ENCODE results near the gene FBXO27. TPM values are rescaled to one million over a fixed set of nuclear protein-coding genes. Genes with fewer than 3 reads are reported as not detected.
A peak's percentile ranks its signal among the peaks of the same experiment; 100 is the strongest.

FBXO27 gene
- total RNA-seq, 1 experiment from 2014 or later: 16.4 TPM

DNA sequence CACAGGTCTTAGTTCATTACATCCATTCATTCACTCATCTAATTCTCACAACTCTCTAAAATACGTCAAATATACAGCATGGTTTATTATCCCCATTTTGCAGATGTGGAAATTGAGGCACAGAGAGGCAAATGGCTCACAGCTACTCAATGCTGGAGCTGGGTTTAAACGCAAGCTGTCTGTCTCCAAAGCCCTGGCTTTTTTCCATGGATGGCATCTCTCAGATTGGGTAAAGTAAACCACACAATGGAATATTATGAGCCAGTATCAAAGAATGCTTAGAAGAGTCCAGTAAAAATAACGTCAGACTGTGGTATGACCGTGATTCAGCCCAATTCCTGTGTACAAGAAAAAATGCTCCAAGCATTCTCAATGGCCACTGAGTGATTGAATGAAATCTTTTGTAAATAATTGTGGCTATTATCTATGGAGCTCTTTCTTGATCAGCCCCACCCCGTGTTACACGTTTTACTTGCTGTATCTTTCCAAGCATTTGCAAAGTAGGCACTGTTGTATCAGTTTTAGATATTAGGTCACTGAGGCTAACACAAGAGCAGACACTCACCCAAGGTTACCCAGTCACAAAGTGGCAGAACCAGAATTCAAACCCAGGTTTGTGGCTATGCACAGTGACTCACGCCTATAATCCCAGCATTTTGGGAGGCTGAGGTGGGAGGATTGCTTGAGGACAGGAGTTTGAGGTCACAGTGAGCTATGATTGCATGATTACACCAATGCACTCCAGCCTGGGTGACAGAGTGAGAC lies 46.3 kb upstream of the FBXO27 start:
- Histone ChIP-seq H3K9ac (ENCODE audit: low read length) (peak overlapping the region; percentile 65), H3K4me3 (replicated peaks in 1 of 2; ENCODE audit: low read depth in 1 of 2, low read length in 2 of 2) (peak overlapping the region; percentile 19 to 39; a peak in 3 of 4 replicates), H2AFZ (ENCODE audit: low read depth, low read length, poor library complexity, severe bottlenecking) (no peak overlapping the region), H4K20me1 (ENCODE audit: insufficient read depth) (no peaks in the 10 kb centered on the region), H3K9me2 (ENCODE audit: insufficient read depth) (no peaks in the 10 kb centered on the region), H3K27ac (ENCODE audit: low read depth, low read length) (peak overlapping the region; percentile 96), H3K9me3 (ENCODE audit: control insufficient read depth in 1 of 2, insufficient read depth in 1 of 2, low read depth in 1 of 2, low read length in 2 of 2) (no peaks in the 10 kb centered on the region), H3K79me2 (ENCODE audit: insufficient read depth, low read length) (peaks cover 15% of the 10 kb centered on the region; the same call in 1 of the 2 replicates), H3K4me1 (ENCODE audit: control insufficient read depth in 1 of 2, insufficient read depth in 2 of 2, low read length in 2 of 2) (peaks cover 60 to 90% of the 10 kb centered on the region in 2 experiments), H3K36me3 (ENCODE audit: control insufficient read depth in 1 of 2, insufficient read depth in 2 of 2, low read length in 2 of 2) (no peaks in the 10 kb centered on the region), H3K27me3 (ENCODE audit: insufficient read depth, low read length) (no peaks in the 10 kb centered on the region), H3K4me2 (ENCODE audit: low read length) (peak overlapping the region; percentile 79)
- RAD21 ChIA-PET (ENCODE audit: low non-redundant PET in 1 of 2, low total read pairs in 2 of 2, uncharacterized antibody in 2 of 2, unreplicated experiment in 2 of 2): interaction anchor here in 1 of 2 experiments (0.5 to 0.6 kb wide), 3 partner anchors 10 to 691 kb away, joined by 3 to 5 read pairs (median 3); partner anchors contain the start of gene GGN
- intact Hi-C loops (cut with micrococcal nuclease): no loop called here
- CTCF ChIA-PET: interaction anchor here (1.1 to 1.5 kb wide), 3 partner anchors 10 to 44 kb away, joined by 3 to 5 read pairs (median 4); no protein-coding TSS in a partner anchor
- DNase-seq (ENCODE audit: low read depth, low spot score) (peak; percentile 98), ATAC-seq (peak; percentile 84)
- POLR2A ChIA-PET: interaction anchor here (0.6 to 1.9 kb wide), 8 partner anchors 10 to 556 kb away, joined by 3 to 7 read pairs (median 4); partner anchors contain the start of genes FBXO27 and RPS16
- TSS peak; percentile 28 for BruUV-seq (replicated peaks)
- TF ChIP-seq EZH2 (IDR thresholded peaks at IDR 0.05) (no peak), ZNF274 (IDR thresholded peaks at IDR 0.05; ENCODE audit: low read depth, low read length) (no peak), TCF7L2 (IDR thresholded peaks at IDR 0.05; ENCODE audit: borderline replicate concordance, extremely low read depth, insufficient read depth, insufficient read length) (no peak), ATF3 (IDR thresholded peaks at IDR 0.05) (no peak; the same call in 1 of the 2 replicates), CEBPB (IDR thresholded peaks at IDR 0.05; ENCODE audit: low read depth) (peak; percentile 76), FOSL1 (IDR thresholded peaks at IDR 0.05; ENCODE audit: low read depth) (peak; percentile 89), CBX3 (IDR thresholded peaks at IDR 0.05; ENCODE audit: low read depth) (peak; percentile 86), POLR2AphosphoS5 (IDR thresholded peaks at IDR 0.05; ENCODE audit: low read depth, low read length) (peak; percentile 54), SP1 (IDR thresholded peaks at IDR 0.05; ENCODE audit: low read depth) (peak; percentile 87), ELF1 (IDR thresholded peaks at IDR 0.05; ENCODE audit: borderline replicate concordance, low read depth) (no peak), YY1 (IDR thresholded peaks at IDR 0.05; ENCODE audit: extremely low read depth, insufficient replicate concordance, low read depth, low read length) (no peak), SIN3A (IDR thresholded peaks at IDR 0.05; ENCODE audit: low read depth) (peak; percentile 75), POLR2A (IDR thresholded peaks at IDR 0.05; ENCODE audit: borderline replicate concordance, extremely low read depth, insufficient read depth, insufficient read length) (no peak), SRF (IDR thresholded peaks at IDR 0.05; ENCODE audit: low read depth) (peak; percentile 78), REST (IDR thresholded peaks at IDR 0.05; ENCODE audit: low read depth) (no peak), EGR1 (IDR thresholded peaks at IDR 0.05; ENCODE audit: low read depth) (no peak; the same call in 1 of the 2 replicates)
- TF ChIP-seq, protein P1, sequence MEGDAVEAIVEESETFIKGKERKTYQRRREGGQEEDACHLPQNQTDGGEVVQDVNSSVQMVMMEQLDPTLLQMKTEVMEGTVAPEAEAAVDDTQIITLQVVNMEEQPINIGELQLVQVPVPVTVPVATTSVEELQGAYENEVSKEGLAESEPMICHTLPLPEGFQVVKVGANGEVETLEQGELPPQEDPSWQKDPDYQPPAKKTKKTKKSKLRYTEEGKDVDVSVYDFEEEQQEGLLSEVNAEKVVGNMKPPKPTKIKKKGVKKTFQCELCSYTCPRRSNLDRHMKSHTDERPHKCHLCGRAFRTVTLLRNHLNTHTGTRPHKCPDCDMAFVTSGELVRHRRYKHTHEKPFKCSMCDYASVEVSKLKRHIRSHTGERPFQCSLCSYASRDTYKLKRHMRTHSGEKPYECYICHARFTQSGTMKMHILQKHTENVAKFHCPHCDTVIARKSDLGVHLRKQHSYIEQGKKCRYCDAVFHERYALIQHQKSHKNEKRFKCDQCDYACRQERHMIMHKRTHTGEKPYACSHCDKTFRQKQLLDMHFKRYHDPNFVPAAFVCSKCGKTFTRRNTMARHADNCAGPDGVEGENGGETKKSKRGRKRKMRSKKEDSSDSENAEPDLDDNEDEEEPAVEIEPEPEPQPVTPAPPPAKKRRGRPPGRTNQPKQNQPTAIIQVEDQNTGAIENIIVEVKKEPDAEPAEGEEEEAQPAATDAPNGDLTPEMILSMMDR (IDR thresholded peaks at IDR 0.05 in 2 of 3, conservative IDR thresholded peaks at IDR 0.05 in 1 of 3; ENCODE audit: borderline replicate concordance in 1 of 3, insufficient read depth in 1 of 3, low read depth in 2 of 3, low read length in 2 of 3): no peak
- TF ChIP-seq, protein P2, sequence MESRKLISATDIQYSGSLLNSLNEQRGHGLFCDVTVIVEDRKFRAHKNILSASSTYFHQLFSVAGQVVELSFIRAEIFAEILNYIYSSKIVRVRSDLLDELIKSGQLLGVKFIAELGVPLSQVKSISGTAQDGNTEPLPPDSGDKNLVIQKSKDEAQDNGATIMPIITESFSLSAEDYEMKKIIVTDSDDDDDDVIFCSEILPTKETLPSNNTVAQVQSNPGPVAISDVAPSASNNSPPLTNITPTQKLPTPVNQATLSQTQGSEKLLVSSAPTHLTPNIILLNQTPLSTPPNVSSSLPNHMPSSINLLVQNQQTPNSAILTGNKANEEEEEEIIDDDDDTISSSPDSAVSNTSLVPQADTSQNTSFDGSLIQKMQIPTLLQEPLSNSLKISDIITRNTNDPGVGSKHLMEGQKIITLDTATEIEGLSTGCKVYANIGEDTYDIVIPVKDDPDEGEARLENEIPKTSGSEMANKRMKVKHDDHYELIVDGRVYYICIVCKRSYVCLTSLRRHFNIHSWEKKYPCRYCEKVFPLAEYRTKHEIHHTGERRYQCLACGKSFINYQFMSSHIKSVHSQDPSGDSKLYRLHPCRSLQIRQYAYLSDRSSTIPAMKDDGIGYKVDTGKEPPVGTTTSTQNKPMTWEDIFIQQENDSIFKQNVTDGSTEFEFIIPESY (IDR thresholded peaks at IDR 0.05; ENCODE audit: extremely low read depth, insufficient replicate concordance, low read length): no peak
